ELR (cell line): ENCODE results near the gene KANK2.

Source experiments
- DNase-seq: peaks from one replicate; pipeline ENCODE4 v3.0.0-alpha.2; 2015; ENCODE audit warnings: low read depth

The KANK2 gene

GRCh38 chr19:11225815-11226214 lies 28.5 kb upstream of the KANK2 start:
- DNase-seq: no peak

- DNase-seq: no peak
These were observed 27.8 kb upstream of the KANK2 start for GRCh38 chr19:11225172-11225571.

- DNase-seq: no peak
These were observed 27.1 kb upstream of the KANK2 start for GRCh38 chr19:11224429-11224828.

GRCh38 chr19:11223200-11223599 lies 25.9 kb upstream of the KANK2 start:
- no peak for DNase-seq

GRCh38 chr19:11221082-11221598 lies 23.8 kb upstream of the KANK2 start:
- DNase-seq: no peak

GRCh38 chr19:11214387-11214786 lies 17.0 kb upstream of the KANK2 start:
- no peak for DNase-seq

- DNase-seq: no peak
These were observed 13.2 kb upstream of the KANK2 start for GRCh38 chr19:11210656-11210928.

- DNase-seq: peak; percentile 34
These were observed 12.7 kb upstream of the KANK2 start for GRCh38 chr19:11209839-11210655.

- peak; percentile 43 for DNase-seq
These were observed 11.5 kb upstream of the KANK2 start for GRCh38 chr19:11208561-11209471.

GRCh38 chr19:11205939-11206570 lies 8.7 kb upstream of the KANK2 start:
- DNase-seq: no peak

GRCh38 chr19:11204943-11205349 lies 7.6 kb upstream of the KANK2 start:
- DNase-seq: no peak

GRCh38 chr19:11204076-11204602 lies 6.8 kb upstream of the KANK2 start:
- no peak for DNase-seq

GRCh38 chr19:11203194-11204075 lies 6.1 kb upstream of the KANK2 start:
- peak; percentile 80 for DNase-seq

GRCh38 chr19:11202488-11203193 lies 5.3 kb upstream of the KANK2 start:
- DNase-seq: no peak

GRCh38 chr19:11201791-11202190 lies 4.4 kb upstream of the KANK2 start:
- no peak for DNase-seq

- DNase-seq: no peak
These were observed 3.6 kb upstream of the KANK2 start for GRCh38 chr19:11200931-11201330.

GRCh38 chr19:11200015-11200574 lies 2.8 kb upstream of the KANK2 start:
- no peak for DNase-seq

GRCh38 chr19:11199517-11199916 lies 2.2 kb upstream of the KANK2 start:
- DNase-seq: no peak

GRCh38 chr19:11198769-11199424 lies 1.6 kb upstream of the KANK2 start:
- DNase-seq: no peak

- DNase-seq: no peak
These were observed 810 bp upstream of the KANK2 start for GRCh38 chr19:11198175-11198534.
